Activated CD4-positive, alpha-beta T cell treated with anti-CD3 and anti-CD28 coated beads, Interleukin-2, Interleukin-4, amounts not matched to agents 100 ng/mL and 50 ng/mL, durations not matched to agents 16 hours and 8 hours (primary cell): ENCODE measurements around the gene GRK1.
"Not testable (repeated sequence)": the region's sequence is repeated elsewhere in the genome, so short reads cannot be mapped to it uniquely, and the experiment has no call there.

ENCODE experiments used
- DNase-seq: peaks from one replicate; pipeline ENCODE4 v3.0.0-alpha.2; 2020; ENCODE audit warnings: low spot score

The GRK1 gene

DNA sequence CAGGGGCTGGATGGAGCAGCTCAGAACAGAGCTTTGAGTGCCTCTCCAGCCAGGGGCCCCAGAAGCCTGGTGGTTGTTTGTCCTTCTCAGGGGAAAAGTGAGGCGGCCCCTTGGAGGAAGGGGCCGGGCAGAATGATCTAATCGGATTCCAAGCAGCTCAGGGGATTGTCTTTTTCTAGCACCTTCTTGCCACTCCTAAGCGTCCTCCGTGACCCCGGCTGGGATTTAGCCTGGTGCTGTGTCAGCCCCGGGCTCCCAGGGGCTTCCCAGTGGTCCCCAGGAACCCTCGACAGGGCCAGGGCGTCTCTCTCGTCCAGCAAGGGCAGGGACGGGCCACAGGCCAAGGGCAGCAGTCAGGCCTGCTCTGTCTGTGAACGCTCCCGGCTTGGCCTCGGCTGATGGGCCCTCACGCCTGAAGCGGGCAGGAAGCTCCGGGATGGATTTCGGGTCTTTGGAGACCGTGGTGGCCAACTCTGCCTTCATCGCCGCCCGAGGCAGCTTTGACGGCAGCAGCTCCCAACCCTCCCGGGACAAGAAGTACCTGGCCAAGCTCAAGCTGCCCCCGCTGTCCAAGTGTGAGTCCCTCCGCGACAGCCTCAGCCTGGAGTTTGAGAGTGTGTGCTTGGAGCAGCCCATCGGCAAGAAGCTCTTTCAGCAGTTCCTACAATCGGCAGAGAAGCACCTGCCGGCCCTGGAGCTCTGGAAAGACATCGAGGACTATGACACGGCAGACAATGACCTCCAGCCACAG is at the start of gene GRK1:
TSS of gene GRK1 (plus strand) at position 269 of the 751 bp plus-strand sequence. CDS start at position 437, 168 bp downstream.
- no peak for DNase-seq

DNA sequence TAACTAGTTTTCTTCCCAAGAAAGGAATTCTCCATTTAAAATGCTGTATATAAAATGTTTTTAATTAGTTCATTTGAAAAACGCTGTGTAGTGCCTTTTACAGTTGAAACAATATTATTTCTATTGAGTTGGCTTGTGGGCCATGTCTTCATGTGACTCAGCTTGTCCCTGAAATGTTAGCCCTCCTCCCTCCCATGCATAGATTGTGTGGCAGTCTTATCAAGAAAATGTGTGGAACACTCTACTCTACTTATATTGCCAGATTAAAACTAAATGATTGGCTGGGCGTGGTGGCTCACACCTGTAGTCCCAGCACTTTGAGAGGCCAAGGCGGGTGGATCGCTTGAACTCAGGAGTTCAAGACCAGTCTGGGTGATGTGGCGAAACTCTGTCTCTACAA is 49.1 kb upstream of the GRK1 start:
- DNase-seq: no peak

DNA sequence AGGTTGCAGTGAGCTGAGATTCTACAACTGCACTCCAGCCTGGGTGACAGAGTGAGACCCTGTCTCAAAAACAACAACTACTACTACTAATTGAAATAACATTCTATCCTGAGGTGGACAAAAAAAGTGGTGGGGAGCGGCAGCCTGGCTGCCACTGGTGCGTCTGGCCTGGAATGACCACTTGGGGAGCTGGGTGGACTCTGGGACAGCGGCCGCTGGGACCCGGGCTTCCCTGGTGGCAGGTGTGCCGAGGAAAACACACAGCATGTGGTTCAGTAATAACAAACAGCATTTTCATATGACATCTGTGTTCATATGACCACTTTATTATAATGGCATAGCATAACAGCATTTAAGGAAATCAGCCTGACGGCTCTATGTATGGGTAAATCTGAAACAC is 48.6 kb upstream of the GRK1 start:
- DNase-seq: no peak

DNA sequence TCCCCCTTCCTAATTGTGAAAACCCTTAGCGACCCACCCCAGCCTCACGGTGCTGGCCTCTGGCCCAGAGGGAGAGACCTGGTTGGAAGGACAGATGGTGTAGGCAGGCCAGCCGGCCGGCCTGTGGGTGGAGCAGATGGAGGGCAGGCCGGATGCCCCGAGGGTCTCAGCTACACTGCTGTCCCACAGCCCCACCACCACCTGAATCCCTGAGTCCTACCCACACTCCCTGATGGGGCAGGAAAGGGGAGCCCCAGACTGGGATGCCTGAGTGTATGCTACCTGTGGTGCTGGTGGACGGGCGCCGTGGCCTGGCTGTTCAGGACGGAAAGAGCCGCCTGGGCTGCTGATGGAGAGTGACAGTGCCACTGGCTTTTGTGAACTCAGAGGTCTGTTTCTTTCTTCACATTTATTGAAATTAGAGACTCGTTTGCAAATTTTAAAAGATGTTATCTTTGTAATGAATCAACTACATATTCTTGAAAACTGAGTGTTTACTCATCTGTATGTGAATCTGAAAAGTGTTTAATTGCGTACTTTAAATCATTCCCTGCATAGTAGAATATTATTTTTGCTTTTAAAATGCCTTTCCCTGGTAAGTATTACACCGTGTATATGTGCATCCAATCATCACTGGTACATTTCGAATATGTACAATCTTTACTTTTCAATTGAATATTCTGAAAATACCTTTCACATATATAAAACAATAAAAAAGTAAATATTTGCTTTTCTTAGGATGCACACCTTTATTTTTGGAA is 46.8 kb upstream of the GRK1 start:
- DNase-seq: no peak

DNA sequence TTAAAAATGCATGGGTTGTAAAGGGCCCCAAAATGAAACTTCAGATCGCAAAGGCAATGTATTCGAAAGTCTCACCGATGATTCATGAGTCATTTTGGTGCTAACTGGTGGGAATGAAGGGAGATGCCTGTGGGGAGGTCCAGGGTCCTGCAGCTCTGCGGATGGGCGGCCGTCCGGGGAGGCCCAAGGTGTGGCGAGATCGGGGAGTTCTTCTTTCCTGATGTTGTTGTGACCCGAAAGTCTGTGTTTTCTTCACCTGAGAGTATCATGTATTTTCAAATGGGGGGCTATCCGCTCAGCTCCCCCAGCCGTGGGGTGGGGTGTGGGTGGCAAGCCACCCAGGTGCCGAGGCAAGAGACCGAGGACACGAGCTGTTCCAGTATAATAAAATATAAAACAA is 46.0 kb upstream of the GRK1 start:
- no peak for DNase-seq

DNA sequence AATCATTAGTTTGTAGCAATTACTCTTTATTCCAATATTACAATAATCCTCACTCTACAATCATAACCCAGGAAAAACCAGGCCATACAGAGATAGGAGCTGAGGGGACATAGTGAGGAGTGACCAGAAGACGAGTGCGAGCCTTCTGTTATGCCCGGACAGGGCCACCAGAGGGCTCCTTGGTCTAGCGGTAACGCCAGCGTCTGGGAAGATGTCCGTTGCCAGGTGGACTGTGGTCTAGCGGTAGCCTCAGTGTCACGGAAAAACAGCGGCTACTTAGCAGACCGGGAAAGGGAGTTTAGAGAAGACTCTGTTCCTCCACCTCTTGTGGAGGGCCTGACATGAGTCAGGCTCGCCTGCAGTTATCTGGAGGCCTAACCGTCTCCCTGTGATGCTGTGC is 45.5 kb upstream of the GRK1 start:
- not testable (repeated sequence) for DNase-seq

DNA sequence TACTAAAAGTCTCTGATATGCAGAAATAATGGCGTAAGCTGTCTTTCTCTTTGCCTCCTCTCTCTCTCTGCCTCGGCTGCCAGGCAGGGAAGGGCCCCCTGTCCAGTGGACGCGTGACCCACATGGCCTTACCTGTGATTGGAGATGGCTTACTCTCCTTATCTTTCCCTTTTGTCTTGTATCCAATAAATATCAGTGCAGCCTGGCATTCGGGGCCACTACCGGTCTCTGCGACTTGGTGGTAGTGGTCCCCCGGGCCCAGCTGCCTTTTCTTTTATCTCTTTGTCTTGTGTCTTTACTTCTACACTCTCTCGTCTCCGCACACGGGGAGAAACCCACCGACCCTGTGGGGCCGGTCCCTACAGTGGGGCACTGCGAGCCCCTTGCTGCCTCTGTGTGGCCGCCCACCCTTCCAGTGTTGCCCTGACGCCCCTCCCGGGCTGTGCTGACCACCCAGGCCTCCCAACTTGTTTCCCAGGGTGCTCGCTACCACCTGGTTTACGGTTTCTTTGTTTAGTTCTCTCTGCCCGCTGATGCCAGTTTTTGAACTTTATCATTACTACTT is 45.0 kb upstream of the GRK1 start:
- not testable (repeated sequence) for DNase-seq

DNA sequence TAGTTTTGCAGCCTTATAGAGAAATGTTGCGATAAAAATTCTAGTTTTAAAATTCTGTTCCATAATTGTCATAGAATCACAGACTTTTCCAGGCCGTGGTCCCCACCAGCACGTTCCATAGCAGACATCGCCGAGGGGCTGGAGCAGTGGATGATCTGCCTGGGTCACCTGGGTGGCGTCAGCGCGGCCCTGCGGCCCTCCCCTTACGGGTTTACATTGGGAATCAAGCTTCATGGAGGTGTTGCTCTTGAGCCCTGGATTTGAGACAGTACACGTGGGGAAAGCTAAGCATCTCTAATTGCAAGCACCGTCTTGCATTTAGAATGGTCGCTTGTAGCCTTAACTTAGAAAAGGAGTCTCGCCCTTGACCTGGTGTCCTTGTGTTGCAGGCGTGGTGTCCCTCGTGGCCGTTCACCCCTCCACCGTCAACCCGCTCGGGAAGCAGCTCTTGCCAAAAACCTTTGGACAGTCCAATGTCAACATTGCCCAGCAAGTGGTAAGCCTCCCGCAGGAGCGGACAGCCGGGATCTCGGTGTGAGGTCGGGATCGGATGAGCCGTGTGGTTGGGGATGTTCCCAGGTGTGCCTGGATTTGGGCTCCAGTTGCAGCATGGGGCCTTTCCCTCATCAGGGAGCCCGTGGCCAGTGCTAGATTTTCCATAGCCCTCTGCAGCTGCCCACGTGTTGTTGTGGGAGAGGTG is 44.1 kb upstream of the GRK1 start:
- no peak for DNase-seq

DNA sequence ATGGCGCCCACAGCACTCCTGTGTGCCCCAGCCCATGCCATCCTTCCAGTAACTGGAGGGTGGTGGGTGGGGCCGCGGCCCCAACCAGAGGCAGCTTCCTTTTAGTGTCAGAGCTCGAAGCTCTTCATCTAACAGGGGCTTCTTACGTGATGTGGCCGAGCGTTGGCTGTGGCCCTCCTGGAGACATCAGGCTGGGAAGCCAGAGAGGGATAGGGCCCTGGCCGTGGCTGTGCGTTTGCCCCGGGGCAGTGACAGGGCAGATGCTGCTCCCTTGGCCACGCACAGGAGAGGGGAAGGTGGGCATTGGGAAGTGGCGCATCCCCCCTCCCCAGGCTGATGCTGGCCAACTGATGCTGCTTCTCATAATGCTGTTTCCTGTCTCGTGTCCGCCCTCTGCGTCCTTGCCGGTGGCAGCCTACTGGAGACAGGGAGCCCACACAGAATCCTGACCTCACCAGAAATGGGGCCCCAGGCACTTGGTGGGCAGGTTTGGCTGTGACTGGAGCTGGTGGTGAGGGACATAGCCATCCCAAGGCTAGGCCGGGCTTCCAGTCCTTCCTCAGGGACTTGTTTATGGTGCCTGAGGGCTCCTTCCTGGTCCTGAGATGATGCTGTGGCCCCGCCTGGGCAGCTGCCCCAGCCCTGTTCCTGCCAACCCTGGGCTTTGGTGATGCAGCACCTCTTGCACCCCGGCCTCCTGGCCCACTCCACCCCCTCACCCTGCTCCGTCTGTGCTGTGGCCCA is 43.4 kb upstream of the GRK1 start:
- DNase-seq: no peak

DNA sequence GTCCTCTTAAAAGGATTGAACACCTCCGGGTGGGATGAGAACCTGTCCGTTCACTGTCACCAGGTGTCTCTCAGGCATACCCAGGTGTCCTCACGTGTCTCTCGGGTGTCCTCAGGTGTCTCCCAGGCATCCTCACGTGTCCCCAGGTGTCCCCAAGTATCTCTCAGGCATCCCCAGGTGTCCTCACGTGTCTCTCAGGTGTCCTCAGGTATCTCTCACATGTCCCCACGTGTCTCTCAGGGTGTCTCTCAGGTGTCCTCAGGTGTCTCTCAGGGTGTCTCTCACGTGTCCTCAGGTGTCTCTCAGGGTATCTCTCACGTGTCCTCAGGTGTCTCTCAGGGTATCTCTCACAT is 42.8 kb upstream of the GRK1 start:
- DNase-seq: no peak

DNA sequence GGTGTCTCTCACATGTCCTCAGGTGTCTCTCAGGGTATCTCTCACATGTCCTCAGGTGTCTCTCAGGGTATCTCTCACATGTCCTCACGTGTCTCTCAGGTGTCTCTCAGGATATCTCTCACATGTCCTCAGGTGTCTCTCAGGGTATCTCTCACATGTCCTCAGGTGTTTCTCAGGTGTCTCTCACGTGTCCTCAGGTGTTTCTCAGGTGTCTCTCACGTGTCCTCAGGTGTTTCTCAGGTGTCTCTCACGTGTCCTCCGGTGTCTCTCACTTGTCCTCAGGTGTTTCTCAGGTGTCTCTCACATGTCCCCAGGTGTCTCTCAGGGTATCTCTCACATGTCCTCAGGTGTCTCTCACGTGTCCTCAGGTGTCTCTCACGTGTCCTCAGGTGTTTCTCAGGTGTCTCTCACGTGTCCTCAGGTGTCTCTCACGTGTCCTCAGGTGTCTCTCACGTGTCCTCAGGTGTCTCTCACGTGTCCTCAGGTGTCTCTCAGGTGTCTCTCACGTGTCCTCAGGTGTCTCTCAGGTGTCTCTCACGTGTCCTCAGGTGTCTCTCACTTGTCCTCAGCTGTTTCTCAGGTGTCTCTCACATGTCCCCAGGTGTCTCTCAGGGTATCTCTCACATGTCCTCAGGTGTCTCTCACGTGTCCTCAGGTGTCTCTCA is 42.2 kb upstream of the GRK1 start:
- not testable (repeated sequence) for DNase-seq

DNA sequence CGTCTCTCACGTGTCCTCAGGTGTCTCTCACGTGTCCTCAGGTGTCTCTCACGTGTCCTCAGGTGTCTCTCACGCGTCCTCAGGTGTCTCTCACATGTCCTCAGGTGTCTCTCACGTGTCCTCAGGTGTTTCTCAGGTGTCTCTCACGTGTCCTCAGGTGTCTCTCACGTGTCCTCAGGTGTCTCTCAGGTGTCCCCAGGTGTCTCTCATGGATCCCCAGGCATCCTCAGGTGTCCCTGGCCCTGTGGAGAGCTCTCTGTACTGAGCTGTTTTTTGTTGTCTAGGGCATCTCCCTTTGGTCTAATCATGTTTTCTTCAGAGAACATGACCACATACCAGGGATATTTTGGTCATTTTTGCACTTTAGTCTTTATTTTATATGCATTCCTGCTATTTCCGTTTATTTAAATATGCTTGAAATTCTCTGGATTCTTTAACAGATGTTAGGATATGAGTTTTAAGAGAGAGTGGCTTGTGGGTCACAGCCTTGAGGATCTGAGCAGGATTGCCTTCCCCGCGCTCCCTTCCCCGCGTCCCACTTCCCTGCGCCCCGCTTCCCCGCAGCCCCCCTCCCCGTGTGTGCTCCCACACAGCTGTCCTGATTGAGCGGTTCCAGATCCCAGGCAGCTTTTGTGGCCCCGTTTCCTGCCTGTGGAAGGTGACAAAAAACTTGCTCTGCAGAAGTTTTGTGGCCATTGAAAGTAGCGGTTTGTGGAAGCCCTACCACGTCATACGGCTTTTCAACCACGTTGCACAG is 40.9 kb upstream of the GRK1 start:
- DNase-seq: no peak

DNA sequence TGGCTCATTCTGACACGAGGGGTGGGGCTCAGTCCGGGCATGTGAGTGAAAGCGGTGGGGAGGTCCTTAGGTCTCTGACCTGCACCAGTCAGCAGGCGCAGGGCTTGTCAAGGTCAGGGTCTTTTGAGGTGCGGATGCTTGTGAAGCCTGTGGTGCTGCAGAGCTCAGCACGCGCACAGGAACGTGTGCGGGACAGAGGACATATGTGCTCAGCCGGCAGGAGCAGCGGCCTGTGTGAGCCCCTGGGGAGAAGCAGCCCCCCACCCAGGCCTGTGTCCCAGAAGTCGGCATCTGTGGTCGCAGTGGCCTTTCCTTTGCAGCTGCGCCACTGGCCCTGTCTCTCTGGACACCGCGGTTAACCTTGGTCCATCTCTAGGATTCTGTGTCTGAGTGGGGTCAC is 39.9 kb upstream of the GRK1 start:
- DNase-seq: no peak

DNA sequence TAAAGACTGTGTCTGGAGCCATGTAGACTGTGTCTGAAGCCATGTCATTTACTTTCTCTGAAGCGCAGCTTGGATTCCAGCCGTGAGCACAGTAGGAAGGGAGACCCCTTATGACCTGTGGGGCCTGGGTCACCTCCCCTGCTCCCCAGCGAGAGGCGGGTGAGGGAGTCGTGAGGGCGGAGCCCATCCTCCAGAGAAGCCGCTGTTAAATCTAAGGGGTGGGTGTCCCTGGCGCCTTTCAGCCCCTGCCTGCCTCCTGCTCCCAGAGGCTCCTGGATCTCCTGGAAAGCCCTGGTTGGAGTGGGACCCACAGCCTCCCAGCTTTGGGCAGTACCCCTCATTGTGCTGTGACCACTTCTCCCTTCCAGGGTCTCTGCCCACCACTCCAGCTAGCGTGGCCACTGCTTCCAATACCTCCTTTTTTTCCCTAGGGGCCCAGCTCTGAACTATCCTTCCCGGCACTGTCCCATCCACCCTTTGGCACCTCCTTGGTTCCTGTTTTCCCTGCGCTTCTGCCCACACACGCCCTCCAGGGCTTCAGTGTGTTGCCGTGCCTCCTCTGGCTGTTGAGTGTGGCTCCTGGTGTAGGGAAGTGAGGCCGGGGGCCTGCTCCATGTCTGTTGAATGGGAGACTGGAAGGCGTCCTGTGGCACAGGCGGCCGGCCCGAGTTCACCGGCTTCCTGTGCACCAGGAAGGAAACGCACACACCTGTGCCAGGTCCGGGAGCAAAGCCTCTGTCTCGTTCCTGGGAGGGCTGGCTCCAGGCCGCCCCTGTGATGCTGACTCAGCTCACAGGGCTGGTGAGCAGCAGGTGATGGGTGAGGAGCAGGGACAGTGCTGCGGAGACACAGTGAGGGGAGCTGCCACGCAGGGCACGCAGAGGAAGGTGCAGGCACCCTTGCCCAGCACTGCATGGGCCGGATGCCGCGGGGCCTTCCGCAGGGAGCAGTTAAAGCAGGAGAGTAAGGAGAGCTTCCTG is 38.4 kb upstream of the GRK1 start:
- no peak for DNase-seq

DNA sequence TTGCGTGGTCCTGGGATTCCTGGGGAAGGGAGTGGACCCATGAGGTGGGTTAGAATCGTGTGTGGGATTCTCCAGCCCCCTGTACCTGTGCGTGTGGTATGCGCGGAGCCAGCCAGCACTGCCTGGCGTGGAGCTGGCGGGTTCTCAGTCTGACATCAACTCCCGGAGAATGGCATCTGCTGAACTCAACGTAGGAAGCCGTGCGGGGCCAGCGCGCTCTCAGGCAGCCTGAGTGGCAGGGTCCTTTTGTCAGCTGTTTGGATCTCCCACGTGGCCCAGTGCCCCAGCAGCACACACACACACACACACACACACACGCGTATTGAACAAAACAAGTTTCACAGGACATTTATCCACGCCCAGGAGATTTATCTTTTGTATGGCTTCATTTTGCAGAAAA is 37.2 kb upstream of the GRK1 start:
- DNase-seq: no peak

DNA sequence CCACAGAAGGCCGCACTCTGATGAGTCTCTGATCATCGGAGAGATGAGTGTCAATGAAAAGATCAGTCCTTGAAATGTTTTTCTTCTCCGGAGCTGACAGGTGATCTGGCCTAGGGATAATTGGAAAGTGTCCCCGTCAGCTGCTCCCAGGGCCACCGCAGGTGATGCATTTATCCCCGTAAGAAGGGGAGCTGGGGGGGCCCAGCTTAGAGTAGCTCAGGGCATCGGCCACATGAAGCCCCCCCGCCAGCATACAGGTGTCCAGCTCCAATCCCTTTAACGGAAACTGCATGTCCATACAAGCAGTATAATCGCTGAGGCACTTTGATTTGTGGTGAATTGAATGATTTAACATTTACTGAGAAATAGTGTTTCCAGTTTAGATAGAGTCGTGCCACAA is 36.7 kb upstream of the GRK1 start:
- DNase-seq: no peak

DNA sequence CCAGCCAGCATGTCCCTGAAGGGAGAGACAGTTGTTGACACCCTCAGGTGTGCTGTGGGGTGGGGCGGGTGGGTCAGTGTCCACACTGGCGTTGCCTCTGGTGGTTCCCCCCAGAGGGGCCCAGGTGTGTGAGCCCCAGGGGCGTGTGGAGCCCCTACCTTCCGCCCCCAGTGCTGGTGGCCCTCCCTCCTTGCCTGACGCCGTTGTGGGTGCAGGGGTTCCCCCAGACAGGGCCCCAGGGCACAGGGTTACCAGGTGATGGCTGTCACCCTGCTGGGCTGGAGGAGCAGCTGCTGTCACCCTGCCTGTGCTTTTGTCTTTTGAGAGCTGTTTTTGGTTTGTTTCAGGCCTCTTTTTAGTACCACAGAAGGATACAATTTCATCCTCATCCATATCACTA is 36.2 kb upstream of the GRK1 start:
- no peak for DNase-seq

DNA sequence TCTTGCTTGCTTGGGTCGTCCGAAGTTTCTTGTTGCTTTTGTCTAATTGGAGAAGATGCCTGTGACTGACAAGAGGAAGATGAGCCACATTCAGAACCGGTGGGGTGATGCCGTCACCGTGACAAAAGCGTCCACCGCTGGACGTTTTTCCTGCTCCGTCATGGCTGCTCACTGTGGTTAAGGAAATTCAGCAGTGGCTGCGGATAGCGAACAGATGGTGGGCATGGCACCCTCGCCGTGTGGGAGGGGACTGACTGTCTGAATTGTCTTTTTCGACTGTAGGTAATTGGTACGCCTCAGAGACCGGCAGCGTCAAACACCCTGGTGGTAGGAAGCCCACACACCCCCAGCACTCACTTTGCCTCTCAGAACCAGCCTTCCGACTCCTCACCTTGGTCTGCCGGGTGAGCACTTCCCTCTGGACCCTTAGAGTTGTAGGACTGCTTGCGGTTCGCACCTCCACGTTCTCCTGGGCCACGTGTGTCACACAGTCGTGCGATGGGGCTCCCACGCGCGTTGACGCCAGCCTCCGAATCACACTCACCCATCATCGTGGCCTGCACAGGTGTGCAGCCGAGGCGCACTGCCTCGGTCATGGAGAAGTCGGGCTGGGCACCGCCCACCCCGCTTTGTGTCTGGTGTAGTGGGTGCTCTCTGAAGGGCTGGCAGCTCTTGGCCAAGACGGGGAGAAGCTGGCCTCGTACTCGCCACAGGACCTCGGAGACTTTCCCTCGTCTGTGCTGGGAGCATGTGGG is 35.5 kb upstream of the GRK1 start:
- no peak for DNase-seq
